GM19397 (cell line): ENCODE results near the gene KLHDC2.
"Not testable (repeated sequence)": the region's sequence is repeated elsewhere in the genome, so short reads cannot be mapped to it uniquely, and the experiment has no call there.

Experiments
- ATAC-seq: cut with Tn5 transposase; IDR thresholded peaks from one replicate; pipeline ENCODE4 v1.9.1; 2021; ENCODE audit warnings: mild to moderate bottlenecking, moderate library complexity; ENCODE audit not compliant: unreplicated experiment

KLHDC2 gene

DNA sequence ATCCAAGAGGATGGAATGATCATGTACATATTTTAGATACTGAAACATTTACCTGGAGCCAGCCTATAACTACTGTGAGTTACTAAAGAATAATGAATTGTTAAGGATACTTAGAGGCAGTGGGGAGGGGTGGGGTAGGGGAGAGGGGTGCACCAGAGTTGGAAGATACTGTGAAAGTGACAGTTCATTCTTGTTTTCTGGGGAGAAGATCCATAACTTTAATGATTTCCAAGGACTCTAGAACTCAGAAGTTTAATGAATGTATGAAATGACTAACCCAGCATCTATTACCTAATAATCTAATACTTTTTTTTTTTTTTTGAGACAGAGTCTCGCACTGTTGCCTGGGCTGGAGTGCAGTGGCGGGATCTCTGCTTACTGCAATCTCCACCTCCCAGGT lies 10.5 kb downstream of the KLHDC2 start:
- no peak for ATAC-seq

DNA sequence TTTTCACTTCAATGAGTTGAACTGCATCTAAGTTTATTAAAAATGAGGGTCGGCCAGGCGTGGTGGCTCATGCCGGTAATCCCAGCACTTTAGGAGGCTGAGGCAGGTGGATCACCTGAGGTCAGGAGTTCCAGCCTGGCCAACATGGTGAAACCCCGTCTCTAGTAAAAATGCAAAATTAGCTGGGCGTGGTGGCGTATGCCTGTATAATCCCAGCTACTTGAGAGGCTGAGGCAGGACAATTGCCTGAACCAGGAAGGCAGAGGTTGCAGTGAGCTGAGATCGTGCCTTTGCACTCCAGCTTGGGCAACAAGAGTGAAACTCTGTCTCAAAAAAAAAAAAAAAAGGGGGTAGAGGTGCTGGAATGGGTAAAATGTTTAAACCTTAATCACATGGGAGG lies 13.1 kb downstream of the KLHDC2 start:
- ATAC-seq, result not testable (repeated sequence)

DNA sequence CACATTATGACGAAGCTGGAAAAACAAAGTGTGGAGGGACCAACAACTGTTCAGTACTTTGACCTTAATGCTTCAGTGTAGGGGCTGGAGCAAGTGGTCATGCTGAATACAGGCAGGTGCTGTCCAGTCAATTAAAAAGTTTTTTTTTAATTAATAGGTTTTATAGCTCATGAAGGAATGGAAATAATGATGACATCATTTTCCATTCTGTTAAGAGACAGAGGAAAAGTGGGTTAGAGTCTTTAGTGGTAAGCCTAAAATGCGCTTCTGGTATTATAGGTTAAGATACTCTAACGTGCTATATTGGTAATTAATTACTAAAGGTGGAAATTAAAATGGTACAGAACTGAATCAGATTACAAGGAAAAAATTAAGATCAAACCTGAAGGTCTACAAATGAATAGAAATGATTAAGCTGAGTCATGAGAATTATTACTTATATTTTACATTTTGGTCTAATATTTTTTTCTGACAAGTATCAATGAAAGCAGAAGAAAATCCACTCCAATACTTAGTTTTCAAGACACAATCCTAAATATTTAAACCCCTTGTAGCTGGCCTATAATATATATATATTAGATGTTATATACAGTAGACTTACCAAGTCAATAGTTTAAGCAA lies 15.6 kb downstream of the KLHDC2 start:
- no peak for ATAC-seq

DNA sequence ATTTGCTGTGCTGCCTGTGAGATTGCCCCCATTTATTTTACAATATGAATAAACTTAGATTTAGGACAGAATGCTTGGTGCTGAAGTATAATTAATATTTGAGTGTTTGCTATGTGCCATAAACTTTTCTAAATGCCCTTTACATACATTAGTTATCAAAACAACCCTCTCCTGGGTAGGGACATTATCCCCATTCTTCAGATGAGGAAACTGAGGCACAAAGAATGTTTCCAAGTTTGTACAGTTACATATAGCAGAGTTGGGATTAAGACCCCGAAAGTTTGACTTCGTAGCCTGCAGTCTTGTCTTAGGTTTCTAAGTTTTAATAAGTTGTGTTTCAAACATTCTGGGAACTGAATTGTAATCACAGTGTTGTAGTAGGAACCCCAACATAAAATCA lies 18.4 kb downstream of the KLHDC2 start:
- ATAC-seq, result no peak

DNA sequence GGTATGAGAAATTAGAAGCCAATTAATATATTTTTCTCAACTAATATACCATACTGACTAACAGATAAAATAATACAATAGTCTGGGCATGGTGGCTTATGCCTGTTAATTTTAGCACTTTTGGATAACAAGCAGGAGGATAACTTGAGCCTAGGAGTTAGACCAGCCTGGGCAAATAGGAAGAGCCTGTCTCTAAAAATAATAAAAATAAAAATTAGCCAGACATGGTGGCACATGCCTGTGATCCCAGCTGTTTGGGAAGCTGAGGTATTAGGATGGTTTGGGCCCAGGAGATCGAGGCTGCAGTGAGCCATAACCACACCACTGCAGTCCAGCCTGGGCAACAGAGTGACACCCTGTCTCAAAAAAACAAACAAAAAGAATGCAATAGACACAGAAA lies 24.7 kb downstream of the KLHDC2 start:
- ATAC-seq, result no peak

DNA sequence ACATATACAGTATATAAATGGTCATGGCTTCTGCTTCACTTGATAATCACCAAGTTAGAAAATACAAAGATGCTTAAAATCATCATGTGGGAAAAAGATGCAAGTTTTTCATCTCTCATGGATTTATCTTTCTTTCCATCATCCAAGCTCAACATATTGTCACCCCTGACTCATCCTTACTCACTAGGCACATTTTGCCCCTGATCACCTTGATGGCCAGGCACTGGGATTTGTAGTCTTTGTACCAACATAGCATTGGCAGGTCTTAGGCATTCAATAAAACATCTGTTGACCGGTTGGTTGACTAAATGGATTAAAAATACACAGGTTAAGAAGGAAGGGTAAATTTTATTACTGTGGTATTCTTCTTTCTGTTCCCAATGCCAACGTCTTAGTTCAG lies 28.1 kb downstream of the KLHDC2 start:
- ATAC-seq, result no peak

DNA sequence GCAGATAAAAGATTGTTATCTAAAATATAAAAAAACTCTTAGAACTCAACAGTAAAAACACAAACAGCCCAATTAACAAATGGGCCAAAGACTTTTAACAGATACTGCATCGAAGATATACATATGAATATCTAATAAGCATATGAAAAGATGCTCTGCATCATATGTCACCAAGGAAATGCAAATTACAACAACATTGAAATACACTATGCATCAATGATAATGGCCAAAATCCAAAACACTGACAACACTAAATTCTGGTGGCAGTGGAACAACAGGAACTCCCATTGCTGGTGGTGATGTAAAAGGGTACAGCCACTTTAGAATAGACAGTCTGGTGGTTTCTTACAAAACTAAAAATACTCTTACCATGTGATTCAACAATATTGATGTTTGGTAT lies 40.8 kb downstream of the KLHDC2 start:
- ATAC-seq, result no peak

DNA sequence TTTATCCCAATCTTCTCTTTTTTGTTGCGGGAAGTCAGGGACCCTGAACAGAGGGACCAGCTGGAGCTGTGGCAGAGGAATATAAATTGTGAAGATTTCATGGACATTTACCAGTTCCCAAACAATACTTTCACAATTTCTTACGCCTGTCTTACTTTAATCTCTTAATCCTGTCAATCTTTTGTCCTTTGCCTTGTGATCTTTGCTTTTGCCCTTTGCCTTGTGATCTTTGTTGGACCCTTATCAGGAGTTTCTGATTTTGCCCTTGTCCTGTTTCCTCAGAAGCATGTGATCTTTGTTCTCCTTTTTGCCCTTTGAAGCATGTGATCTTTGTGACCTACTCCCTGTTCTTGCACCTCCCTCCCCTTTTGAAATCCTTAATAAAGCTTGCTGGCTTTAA lies 48.2 kb downstream of the KLHDC2 start:
- ATAC-seq, result not testable (repeated sequence)

DNA sequence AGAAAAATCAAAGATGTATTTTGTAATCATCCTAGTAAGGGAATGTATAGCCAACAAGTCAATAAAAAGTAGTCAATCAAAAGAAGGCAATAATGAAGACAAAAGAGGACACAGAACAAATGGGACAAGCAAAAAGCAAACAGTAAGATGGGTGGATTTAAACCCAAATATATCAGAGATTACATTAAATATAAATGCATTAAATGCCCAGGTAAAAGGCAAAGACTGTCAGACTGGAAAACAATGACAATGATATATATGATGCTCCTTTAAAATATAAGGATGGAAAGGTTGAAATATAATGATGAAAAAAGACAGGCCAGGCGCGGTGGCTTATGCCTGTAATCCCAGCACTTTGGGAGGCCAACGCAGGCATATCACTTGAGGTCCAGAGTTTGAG lies 48.9 kb downstream of the KLHDC2 start:
- ATAC-seq, result no peak

DNA sequence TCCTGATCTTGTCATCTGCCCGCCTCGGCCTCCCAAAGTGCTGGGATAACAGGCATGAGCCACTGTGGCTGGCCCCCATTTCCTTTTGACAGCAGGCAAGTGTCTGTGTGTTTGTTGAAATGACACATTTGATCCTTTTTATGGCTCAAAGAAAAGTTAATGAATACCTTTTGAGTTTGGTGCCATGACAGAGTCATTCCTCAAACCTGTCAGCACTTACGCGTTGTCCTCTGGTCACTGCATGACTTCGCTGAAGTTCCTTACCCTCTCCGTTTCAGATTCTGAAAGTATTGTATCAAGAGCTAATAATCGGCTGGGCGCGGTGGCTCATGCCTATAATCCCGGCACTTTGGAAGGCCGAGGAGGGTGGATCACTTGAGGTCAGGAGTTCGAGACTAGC lies 52.2 kb downstream of the KLHDC2 start:
- no peak for ATAC-seq

DNA sequence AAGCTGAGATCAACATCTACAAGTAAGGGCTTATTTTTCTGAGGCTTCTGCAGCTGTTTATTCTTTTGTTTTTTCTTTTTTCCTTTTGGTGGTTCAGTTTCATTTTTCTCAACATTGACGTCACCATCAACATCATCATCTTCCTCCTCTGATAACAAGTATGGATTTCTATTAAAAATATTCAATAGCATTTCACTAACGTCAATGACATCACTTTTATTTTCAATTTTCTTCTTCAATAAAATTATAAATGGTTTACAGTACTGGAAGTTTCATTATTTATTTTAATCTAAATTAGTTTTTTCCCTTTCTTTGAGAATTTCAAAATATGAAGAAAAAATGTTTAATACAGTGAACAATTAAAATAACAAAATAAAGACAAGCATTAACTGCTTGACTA lies 60.7 kb downstream of the KLHDC2 start:
- ATAC-seq, result no peak
